ENCODE results near the gene GCN1.

DNA sequence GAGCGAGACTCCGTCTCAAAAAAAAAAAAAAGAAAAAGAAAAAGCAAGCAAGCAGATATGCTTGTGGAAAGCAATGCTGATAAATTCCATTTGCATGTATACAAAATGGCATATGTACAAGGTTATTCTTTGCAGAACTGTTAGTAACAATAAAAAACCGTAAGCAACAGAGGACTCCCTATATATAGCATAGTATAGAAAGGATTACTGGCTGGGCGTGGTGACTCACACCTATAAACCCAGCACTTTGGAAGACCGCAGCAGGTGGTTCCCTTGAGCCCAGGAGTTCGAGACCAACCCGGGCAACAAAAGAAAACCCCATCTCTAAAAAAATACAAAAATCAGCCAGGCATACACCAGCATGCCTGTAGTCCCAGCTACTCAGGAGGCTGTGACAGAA lies 13.5 kb downstream of the GCN1 start:
- TF ChIP-seq, protein P1, sequence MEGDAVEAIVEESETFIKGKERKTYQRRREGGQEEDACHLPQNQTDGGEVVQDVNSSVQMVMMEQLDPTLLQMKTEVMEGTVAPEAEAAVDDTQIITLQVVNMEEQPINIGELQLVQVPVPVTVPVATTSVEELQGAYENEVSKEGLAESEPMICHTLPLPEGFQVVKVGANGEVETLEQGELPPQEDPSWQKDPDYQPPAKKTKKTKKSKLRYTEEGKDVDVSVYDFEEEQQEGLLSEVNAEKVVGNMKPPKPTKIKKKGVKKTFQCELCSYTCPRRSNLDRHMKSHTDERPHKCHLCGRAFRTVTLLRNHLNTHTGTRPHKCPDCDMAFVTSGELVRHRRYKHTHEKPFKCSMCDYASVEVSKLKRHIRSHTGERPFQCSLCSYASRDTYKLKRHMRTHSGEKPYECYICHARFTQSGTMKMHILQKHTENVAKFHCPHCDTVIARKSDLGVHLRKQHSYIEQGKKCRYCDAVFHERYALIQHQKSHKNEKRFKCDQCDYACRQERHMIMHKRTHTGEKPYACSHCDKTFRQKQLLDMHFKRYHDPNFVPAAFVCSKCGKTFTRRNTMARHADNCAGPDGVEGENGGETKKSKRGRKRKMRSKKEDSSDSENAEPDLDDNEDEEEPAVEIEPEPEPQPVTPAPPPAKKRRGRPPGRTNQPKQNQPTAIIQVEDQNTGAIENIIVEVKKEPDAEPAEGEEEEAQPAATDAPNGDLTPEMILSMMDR (IDR thresholded peaks at IDR 0.05) = no peak
- TF ChIP-seq POLR2A (IDR thresholded peaks at IDR 0.05) = no peak

Data from body of pancreas (tissue), 4 donors.